GM12864 (cell line): ENCODE results near the gene EPS8L2.

Experiments
- DNase-seq: peaks from one replicate; pipeline ENCODE4 v3.0.0-alpha.2; 2011; ENCODE audit warnings: low read depth
- H3K4me3 ChIP-seq: 2 replicates; pipeline ENCODE4 v1.5.1; 2011; ENCODE audit warnings: mild to moderate bottlenecking, low read depth, low read length, control low read depth
- TF ChIP-seq, protein P1 (sequence below): IDR thresholded peaks from 2 replicates; pipeline ENCODE4 v1.5.1; 2011; ENCODE audit warnings: low read depth, mild to moderate bottlenecking, moderate library complexity, low read length, control low read depth, inconsistent platforms; ENCODE audit errors: missing control alignments

EPS8L2 gene

DNA sequence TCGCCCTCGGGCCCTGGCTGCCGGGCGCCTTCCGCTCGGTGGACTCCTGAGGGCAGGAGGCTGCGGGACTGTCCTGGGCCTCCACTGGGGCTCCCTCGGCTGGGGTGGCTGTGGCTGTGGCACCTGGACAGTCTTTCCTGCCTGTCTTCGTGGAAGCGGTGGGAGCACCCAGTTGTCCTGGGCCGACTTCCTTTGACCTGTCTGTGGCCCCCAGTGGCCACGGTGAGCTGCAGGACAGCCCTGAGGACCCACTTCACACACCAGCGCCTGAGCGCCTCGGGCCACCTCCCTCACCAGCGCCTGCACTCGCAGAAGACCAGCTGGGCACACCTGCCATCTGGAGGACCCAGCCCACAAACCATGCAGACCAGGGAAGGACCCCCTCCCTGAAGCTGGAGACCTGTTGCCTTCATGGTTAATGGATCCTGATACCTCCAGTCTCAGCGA is 1.8 kb upstream of the EPS8L2 start:
- no peak overlapping the region for H3K4me3 ChIP-seq
- TF ChIP-seq, protein P1, sequence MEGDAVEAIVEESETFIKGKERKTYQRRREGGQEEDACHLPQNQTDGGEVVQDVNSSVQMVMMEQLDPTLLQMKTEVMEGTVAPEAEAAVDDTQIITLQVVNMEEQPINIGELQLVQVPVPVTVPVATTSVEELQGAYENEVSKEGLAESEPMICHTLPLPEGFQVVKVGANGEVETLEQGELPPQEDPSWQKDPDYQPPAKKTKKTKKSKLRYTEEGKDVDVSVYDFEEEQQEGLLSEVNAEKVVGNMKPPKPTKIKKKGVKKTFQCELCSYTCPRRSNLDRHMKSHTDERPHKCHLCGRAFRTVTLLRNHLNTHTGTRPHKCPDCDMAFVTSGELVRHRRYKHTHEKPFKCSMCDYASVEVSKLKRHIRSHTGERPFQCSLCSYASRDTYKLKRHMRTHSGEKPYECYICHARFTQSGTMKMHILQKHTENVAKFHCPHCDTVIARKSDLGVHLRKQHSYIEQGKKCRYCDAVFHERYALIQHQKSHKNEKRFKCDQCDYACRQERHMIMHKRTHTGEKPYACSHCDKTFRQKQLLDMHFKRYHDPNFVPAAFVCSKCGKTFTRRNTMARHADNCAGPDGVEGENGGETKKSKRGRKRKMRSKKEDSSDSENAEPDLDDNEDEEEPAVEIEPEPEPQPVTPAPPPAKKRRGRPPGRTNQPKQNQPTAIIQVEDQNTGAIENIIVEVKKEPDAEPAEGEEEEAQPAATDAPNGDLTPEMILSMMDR = no peak
- DNase-seq = no peak

- TF ChIP-seq, protein P1 = no peak
- H3K4me3 ChIP-seq = no peak overlapping the region
- no peak for DNase-seq
Observed at GRCh38 chr11:704781-705645, 1.0 kb upstream of the EPS8L2 start.

- DNase-seq = no peak
- H3K4me3 ChIP-seq = no peak overlapping the region; the same call in 1 of the 2 replicates
- TF ChIP-seq, protein P1 = no peak
Observed at GRCh38 chr11:706439-706956, 467 bp downstream of the EPS8L2 start.

- no peak overlapping the region for H3K4me3 ChIP-seq
- DNase-seq = no peak
- TF ChIP-seq, protein P1 = no peak
Observed at GRCh38 chr11:706957-707816, 1.2 kb downstream of the EPS8L2 start.

GRCh38 chr11:707817-708420 is 1.9 kb downstream of the EPS8L2 start:
- no peak overlapping the region for H3K4me3 ChIP-seq
- no peak for DNase-seq
- TF ChIP-seq, protein P1 = no peak

DNA sequence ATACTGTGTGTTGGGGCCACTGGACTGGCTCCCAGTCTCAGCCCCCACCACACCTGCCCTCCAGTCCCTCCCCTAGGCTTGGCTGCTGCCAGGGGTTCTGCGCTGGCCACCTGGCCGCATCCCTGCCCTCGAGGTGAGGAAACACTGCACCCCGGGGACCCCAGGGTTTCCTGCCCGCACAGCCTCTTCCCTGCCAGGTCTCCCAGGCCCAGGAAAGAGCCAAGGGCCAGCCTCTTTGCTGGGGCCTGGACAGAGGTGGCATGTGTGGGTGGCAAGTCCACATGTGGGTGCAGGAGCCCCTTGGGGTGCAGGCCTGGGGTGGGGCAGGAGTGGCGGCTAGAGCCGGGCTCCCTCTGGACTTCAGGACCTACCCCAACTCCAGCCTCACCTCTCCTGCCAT is 2.5 kb downstream of the EPS8L2 start:
- TF ChIP-seq, protein P1 = no peak
- no peak for DNase-seq

More for the DNA sequence above, 2.5 kb downstream of the EPS8L2 start:
- H3K4me3 ChIP-seq = no peak overlapping the region
